AG09319 (cell line): ENCODE results near the gene VWA8.
A peak's percentile ranks its signal among the peaks of the same experiment; 100 is the strongest.

Source experiments
- DNase-seq: peaks from one replicate; pipeline ENCODE4 v3.0.0-alpha.2; 2010; ENCODE audit warnings: low read depth; ENCODE audit errors: extremely low read depth
- CTCF ChIP-seq: IDR thresholded peaks from 2 replicates; pipeline ENCODE4 v1.5.1; 2011; ENCODE audit warnings: low read depth, mild to moderate bottlenecking, inconsistent platforms, low read length, moderate library complexity

VWA8 gene

GRCh38 chr13:41765020-41765419 is 195.9 kb downstream of the VWA8 start:
- DNase-seq = no peak
- TF ChIP-seq CTCF = no peak

- TF ChIP-seq CTCF = no peak
Measured at GRCh38 chr13:41764558-41764957, 196.4 kb downstream of the VWA8 start.

GRCh38 chr13:41763782-41764181 is 197.1 kb downstream of the VWA8 start:
- DNase-seq = no peak
- no peak for TF ChIP-seq CTCF

More at GRCh38 chr13:41764558-41764957, 196.4 kb downstream of the VWA8 start:
- no peak for DNase-seq

GRCh38 chr13:41762796-41763195 is 198.1 kb downstream of the VWA8 start:
- TF ChIP-seq CTCF = no peak

GRCh38 chr13:41756198-41756880 is 204.6 kb downstream of the VWA8 start:
- no peak for TF ChIP-seq CTCF
- no peak for DNase-seq

More at GRCh38 chr13:41762796-41763195, 198.1 kb downstream of the VWA8 start:
- no peak for DNase-seq

GRCh38 chr13:41751734-41752445 is 209.0 kb downstream of the VWA8 start:
- TF ChIP-seq CTCF = no peak

GRCh38 chr13:41751277-41751676 is 209.6 kb downstream of the VWA8 start:
- peak; percentile 7 for DNase-seq
- TF ChIP-seq CTCF = no peak

More at GRCh38 chr13:41751734-41752445, 209.0 kb downstream of the VWA8 start:
- no peak for DNase-seq
